Upper lobe of left lung (tissue), 6 donors: ENCODE measurements around the gene STYXL1. TPM values are rescaled to one million over a fixed set of nuclear protein-coding genes. Genes with fewer than 3 reads are reported as not detected.
A peak's percentile ranks its signal among the peaks of the same experiment; 100 is the strongest.

Experiments used
- ATAC-seq, 2 donors: fragments of 200-7000 bp; cut with Tn5 transposase; one replicate each; pipeline ENCODE4 v1.9.1; 2022; ENCODE audit warnings: mild to moderate bottlenecking in 2 of 2, moderate library complexity in 2 of 2; ENCODE audit not compliant: low FRiP score in 2 of 2
- DNase-seq, 2 donors: peaks; one replicate each; pipeline ENCODE4 v3.0.0-alpha.2; 2019 to 2020
- H3K27ac ChIP-seq, 4 donors: fragments of 200-600 bp; sonication (generic); one replicate each; pipeline ENCODE4 v1.5.1; 2016 to 2019
- H3K27me3 ChIP-seq, 4 donors: fragments of 200-600 bp; sonication (generic); one replicate each; pipeline ENCODE4 v1.5.1; 2017 to 2019
- H3K36me3 ChIP-seq, 4 donors: fragments of 200-600 bp; sonication (generic); one replicate each; pipeline ENCODE4 v1.5.1; 2016 to 2019
- H3K4me1 ChIP-seq, 4 donors: fragments of 200-600 bp; sonication (generic); one replicate each; pipeline ENCODE4 v1.5.1; 2018 to 2019
- H3K4me3 ChIP-seq, 4 donors: fragments of 200-600 bp; sonication (generic); one replicate each; pipeline ENCODE4 v1.5.1; 2017 to 2019; ENCODE audit warnings: mild to moderate bottlenecking in 2 of 4, moderate library complexity in 1 of 4
- H3K9me3 ChIP-seq, 4 donors: fragments of 200-600 bp; sonication (generic); one replicate each; pipeline ENCODE4 v1.5.1; 2018 to 2019
- CTCF ChIP-seq, 6 experiments: fragments of 450-650 bp in 4 of 6; fragments of 200-600 bp in 2 of 6; sonication (generic) in 2 of 6; IDR thresholded peaks; one replicate each; pipeline ENCODE4 v1.5.1; 2016 to 2019; ENCODE audit warnings: antibody characterized with exemption in 6 of 6
- EP300 ChIP-seq, 4 donors: sonication (generic); formaldehyde crosslinking; IDR thresholded peaks; one replicate each; pipeline ENCODE4 v1.5.1; 2017; ENCODE audit warnings: antibody characterized with exemption in 4 of 4, control low read depth in 2 of 4
- POLR2A ChIP-seq, 4 donors: fragments of 450-650 bp; IDR thresholded peaks; one replicate each; pipeline ENCODE4 v1.5.1; 2016 to 2017; ENCODE audit warnings: antibody characterized with exemption in 4 of 4, mild to moderate bottlenecking in 2 of 4
- POLR2AphosphoS5 ChIP-seq, 2 donors: sonication (generic); formaldehyde crosslinking; IDR thresholded peaks; one replicate each; pipeline ENCODE4 v1.5.1; 2017; ENCODE audit warnings: antibody characterized with exemption in 2 of 2
- WGBS, 2 donors: methylation state at CpG; one replicate each; pipeline ENCODE4 v1.1.5; 2017 to 2018; 5-methylcytosine and 5-hydroxymethylcytosine counted together
- total RNA-seq, 6 donors: library from RNA; depleted of rRNA in 4 of 6; stranded (reverse); fragments of >200 nt in 4 of 6; gene quantifications; one replicate each; pipeline versions ENCODE4 v1.1.0 to v1.2.1, GENCODE V29; 2016 to 2021
- donor health status: DM: no; HTN: no; CAD: no; lungs with moderate emphysema.
- donor health status: DM: no; HTN: yes; CAD: no; lungs with severe emphysema.

STYXL1 gene
- total RNA-seq, 6 donors from 2014 or later = 11.1 to 71.2 (median 23.5) TPM

DNA sequence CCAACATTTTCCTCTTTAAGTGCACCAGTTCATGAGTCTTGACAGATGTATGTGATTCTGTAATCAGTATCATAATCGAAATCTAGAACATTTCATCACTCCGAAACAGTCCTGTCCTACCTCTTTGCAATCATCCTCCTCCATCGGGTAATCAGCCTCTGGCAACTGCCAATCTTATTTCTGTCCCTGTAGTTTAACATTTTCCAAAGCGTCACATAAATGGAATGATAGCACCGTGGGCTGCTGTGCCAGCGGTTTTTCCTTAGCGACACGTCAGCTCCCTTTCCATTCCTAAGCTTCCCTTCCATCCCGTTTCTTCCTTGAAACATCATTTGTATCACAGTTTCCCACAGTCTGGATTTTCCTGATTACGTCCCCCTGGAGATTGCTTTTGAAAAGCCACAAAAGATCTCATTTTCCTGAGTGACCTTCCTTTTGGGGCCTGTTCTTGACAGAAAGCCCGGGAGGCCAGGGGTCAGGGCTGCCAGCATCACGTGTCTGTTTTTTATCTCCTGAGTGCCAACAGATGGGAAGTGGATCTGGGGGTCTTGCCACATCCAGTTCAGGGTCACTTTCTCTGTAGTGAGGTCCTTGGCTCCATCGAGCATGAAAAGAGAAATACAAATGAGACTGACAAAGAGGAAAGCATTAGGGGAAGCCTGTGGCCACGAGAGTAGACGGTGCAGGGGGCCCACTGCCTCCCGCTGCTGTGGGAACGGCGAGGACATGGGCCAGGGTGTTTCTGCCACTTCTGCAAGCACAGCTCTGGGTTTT lies 85.0 kb downstream of the STYXL1 start:
- no peaks in the 10 kb centered on the region for H3K27me3 ChIP-seq
- DNase-seq (no peak), ATAC-seq (peak in 1 of 2 donors; percentile 60)
- H3K27ac ChIP-seq = peak overlapping the region; percentile 54 to 80 (median 67)
- 56 to 71% methylated on average over 18 of the region's 18 CpGs for WGBS, 2 donors
- no peaks in the 10 kb centered on the region for H3K9me3 ChIP-seq
- peaks cover 4 to 39% (median 8%) of the 10 kb centered on the region in 4 donors for H3K36me3 ChIP-seq
- no peak overlapping the region for H3K4me3 ChIP-seq
- TF ChIP-seq CTCF (IDR thresholded peaks at IDR 0.05) (no peak), POLR2AphosphoS5 (IDR thresholded peaks at IDR 0.05) (peak; percentile 15 to 18), POLR2A (IDR thresholded peaks at IDR 0.05) (no peak), EP300 (IDR thresholded peaks at IDR 0.05) (peak in 1 of 4 donors; percentile 1)
- peaks cover 11 to 29% (median 22%) of the 10 kb centered on the region in 4 donors for H3K4me1 ChIP-seq

GRCh38 chr7:75961218-75961617 lies 86.6 kb downstream of the STYXL1 start:
- DNase-seq (no peak), ATAC-seq (no peak)
- WGBS, 2 donors = 95 to 97% methylated on average over 7 of the region's 7 CpGs
- peaks cover 10 to 23% (median 19%) of the 10 kb centered on the region in 4 donors for H3K4me1 ChIP-seq
- TF ChIP-seq CTCF (IDR thresholded peaks at IDR 0.05) (no peak), EP300 (IDR thresholded peaks at IDR 0.05) (no peak), POLR2AphosphoS5 (IDR thresholded peaks at IDR 0.05) (no peak), POLR2A (IDR thresholded peaks at IDR 0.05) (no peak)
- peaks cover 4 to 50% (median 9%) of the 10 kb centered on the region in 4 donors for H3K36me3 ChIP-seq
- H3K9me3 ChIP-seq = no peaks in the 10 kb centered on the region
- H3K27me3 ChIP-seq = no peaks in the 10 kb centered on the region
- no peak overlapping the region for H3K4me3 ChIP-seq
- H3K27ac ChIP-seq = peak overlapping the region in 1 of 4 donors; percentile 17

DNA sequence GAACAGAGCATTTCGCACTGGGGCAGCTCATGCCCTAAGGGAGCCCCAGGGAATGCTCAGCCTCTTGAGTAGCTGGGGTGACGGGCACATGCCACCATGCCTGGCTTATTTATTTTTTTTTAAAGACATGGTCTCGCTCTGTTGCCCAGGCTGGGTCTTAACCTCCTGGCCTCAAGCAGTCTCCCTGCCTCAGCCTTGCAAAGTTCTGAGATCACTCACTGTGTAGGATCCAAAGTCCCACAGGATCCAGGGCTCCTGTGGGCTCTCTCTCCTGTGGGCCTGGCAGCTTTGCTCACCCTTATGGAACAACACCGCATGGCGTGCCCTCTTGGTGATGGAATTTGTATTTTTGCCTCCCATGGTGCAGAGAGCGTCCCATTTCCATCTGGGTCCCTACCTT lies 87.4 kb downstream of the STYXL1 start:
- no peak for DNase-seq
- peaks cover 6 to 52% (median 17%) of the 10 kb centered on the region in 4 donors for H3K36me3 ChIP-seq
- no peak for ATAC-seq
- H3K27me3 ChIP-seq = no peaks in the 10 kb centered on the region
- no peak for TF ChIP-seq EP300 (IDR thresholded peaks at IDR 0.05)
- TF ChIP-seq POLR2AphosphoS5 (IDR thresholded peaks at IDR 0.05) = no peak
- TF ChIP-seq CTCF (IDR thresholded peaks at IDR 0.05) = no peak
- TF ChIP-seq POLR2A (IDR thresholded peaks at IDR 0.05) = no peak
- peaks cover 14 to 26% (median 18%) of the 10 kb centered on the region in 4 donors for H3K4me1 ChIP-seq
- no peaks in the 10 kb centered on the region for H3K9me3 ChIP-seq
- 91 to 95% methylated on average over 5 to 6 of the region's 6 CpGs for WGBS, 2 donors
- no peak overlapping the region for H3K4me3 ChIP-seq
- H3K27ac ChIP-seq = peak overlapping the region in 1 of 4 donors; percentile 17

DNA sequence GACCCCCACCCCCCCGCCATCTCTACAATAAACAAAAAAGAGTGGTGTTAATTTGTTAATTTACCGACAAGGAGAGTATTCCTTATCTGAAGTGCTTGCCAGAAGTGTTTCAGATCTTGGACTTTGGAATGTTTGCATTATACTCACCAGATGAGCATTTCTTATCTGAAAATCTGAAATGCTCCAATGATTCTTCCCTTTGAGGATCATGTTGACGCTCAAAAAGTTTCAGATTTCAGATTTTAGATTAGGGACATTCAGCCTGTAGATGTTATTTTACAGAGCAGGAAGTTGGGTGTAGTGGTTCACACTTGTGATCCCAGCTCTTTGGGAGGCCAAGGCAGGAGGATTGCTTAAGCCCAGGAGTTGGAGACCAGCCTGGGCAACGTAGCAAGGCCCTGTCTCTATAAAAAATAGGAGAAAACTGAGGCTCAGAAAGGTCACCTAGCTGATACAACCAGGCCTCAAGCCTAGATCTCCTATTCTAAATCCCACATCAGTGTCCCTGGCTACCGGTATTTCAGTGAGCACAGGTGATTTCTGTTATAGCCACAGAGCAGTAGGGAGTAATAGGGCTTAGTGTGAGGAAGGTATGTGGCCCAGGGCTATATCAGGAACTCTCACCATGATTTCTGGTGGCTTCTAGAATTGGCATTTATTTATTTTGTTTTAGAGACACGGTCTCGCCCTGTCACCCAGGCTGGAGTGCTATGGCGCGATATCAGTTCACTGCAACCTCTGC lies 88.8 kb downstream of the STYXL1 start:
- no peaks in the 10 kb centered on the region for H3K9me3 ChIP-seq
- DNase-seq (no peak), ATAC-seq (no peak)
- peak overlapping the region; percentile 12 to 83 (median 12) for H3K27ac ChIP-seq
- H3K4me1 ChIP-seq = peaks cover 14 to 23% (median 17%) of the 10 kb centered on the region in 4 donors
- H3K27me3 ChIP-seq = no peaks in the 10 kb centered on the region
- H3K4me3 ChIP-seq = no peak overlapping the region
- H3K36me3 ChIP-seq = peaks cover 11 to 61% (median 24%) of the 10 kb centered on the region in 4 donors
- no peak for TF ChIP-seq CTCF (IDR thresholded peaks at IDR 0.05)
- 81 to 88% methylated on average over 9 of the region's 9 CpGs for WGBS, 2 donors
